HL-60 (cell line): ENCODE results near the gene KCNT2.

Experiments
- POLR2AphosphoS5 ChIP-seq: IDR thresholded peaks from 2 replicates; pipeline ENCODE4 v1.6.1; 2012; ENCODE audit warnings: low read depth
- REST ChIP-seq: IDR thresholded peaks from 2 replicates; pipeline ENCODE4 v1.6.1; 2012; ENCODE audit warnings: low read depth; ENCODE audit not compliant: insufficient replicate concordance

GRCh38 chr1:196319301-196319700 is 288.9 kb downstream of the KCNT2 start:
- TF ChIP-seq POLR2AphosphoS5: no peak
- no peak for TF ChIP-seq REST
